Right renal pelvis (tissue), 4 donors: Measurements from ENCODE around the gene MICAL3. TPM values are rescaled to one million over a fixed set of nuclear protein-coding genes. Genes with fewer than 3 reads are reported as not detected.

Experiments
- DNase-seq, 4 donors: peaks; one replicate each; pipeline ENCODE4 v3.0.0-alpha.2; 2013; ENCODE audit warnings: low read depth in 4 of 4, low spot score in 3 of 4, missing footprints in 1 of 4
- polyA plus RNA-seq, 4 donors: library from polyadenylated mRNA; unstranded; fragments of 120-200 nt; gene quantifications; one replicate each; pipeline ENCODE4 v1.2.1, GENCODE V29; 2013; ENCODE audit not compliant: insufficient read length in 4 of 4

Gene MICAL3
- polyA plus RNA-seq, 4 donors, result 25.6 to 31.5 (median 27.7) TPM

DNA sequence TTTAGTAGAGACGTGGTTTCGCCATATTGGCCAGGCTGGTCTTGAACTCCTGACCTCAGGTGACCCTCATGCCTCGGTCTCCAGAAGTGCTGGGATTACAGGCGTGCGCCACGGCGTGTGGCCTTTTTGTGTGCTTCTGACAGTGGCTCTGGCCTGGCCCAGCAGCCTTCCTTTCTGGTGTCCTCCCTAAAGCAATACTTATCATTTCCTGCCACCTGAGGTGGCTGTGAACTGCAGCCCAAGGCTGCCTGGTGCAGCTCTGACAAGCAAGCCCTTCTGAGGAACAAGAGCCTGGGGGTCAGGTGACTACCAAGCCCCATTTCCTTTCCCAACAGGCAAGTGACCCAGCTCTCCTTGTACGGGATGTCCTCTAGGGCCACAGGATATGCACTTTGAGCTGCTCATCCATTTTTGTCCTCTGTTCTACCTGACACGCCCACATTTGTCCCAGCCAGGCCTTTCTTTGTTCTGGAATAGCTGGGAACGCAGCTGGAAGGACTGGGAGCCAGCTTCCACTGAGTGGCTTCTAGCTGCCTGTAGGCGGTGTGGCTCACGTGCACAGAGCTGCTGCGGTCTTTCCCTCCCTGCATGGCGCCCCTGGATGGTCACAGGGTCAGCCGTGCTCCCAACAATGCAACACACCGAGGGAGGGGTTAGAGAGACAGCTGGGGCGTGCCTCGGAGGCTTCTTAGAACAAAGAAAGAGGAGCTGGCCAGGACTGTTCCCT is 237.8 kb downstream of the MICAL3 start:
- DNase-seq, result no peak

DNA sequence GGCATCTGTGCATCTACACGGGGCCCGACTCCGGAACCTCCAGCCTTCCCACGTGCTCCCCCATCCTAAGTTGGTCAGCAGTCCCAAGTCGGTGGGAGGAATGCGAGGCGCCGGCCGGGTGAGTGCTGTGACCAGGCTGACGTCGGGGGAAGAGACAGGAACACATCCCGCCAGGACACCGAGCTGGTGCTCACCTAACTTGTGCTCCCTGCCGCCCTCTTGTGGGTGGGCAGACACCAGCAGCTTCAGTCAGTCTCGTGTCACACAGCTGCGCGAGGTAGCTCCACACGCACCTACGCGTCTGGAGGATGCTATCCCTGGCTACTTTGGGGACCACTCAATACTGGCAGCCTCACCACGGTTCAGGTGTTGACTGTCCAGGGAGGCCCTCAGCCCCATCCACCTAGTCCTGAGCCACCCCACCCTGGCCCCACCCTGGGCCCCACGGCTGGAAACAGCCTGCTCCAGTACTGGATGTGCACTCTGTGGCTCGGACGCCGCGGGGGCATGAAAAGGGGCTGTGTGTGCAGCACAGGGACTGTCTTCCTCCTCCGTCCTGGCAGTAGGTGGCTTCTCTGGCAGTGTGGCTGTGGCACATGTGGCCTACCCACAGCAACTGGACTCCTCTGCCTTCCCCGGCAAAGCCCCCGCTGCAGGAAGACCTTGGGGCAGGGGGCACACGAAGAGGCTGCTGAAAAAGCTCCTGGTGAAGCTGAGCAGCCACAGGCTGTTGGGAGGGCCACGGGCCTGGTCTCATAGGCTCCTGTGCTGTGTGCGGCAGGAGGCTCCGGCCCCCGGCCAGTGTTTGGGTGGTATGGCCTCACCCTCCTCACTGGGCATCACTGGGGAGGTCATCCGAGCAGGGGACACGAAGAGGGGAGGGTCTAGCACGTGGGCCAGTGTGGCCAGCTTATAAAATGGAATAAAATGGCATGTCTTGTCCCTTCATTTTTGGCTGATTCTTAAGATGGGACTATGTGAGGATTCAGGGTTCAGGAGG is 238.9 kb downstream of the MICAL3 start:
- DNase-seq, result no peak

- no peak for DNase-seq
Measured at GRCh38 chr22:17784776-17785175, 239.6 kb downstream of the MICAL3 start.

GRCh38 chr22:17783773-17784480 is 240.4 kb downstream of the MICAL3 start:
- no peak for DNase-seq

DNA sequence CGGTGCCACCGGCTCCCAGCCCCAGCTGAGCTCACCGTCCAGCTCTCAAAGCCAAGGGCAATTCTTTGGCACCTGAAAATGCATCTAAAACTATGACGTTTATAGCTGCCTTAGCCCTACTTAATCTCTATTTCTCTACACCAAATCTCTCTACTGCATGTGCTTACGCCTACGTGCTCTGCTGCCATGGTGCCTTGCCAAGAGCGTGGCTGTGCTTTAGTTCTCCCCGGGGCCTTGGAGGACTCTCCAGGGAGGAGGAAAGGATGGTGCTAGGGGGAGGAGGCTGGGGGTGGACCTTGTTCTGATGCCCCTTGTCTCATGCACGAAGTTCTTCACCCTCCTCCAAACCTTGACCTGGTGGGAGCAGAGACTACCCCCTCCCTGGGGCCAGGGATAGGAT is 241.0 kb downstream of the MICAL3 start:
- DNase-seq, result no peak

DNA sequence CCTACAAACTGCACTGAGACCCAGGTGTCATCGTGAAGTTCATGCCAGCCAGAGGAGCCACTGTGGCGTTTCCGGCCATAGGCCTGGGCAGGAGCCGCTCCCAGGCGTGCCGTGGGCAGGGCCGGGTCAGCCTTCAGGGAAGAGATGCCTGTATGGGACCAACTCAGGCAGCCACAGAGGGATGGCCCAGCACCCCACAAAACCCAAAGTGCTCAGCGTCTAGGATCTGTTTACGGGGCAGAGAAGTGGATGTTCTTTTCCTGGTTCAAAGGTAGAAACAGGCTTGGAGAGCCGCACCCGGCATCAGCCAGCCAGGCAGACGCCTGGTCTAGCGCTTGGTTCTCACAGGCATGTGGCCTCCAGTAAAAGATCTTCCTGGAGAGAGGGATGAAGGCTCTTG is 241.7 kb downstream of the MICAL3 start:
- no peak for DNase-seq

DNA sequence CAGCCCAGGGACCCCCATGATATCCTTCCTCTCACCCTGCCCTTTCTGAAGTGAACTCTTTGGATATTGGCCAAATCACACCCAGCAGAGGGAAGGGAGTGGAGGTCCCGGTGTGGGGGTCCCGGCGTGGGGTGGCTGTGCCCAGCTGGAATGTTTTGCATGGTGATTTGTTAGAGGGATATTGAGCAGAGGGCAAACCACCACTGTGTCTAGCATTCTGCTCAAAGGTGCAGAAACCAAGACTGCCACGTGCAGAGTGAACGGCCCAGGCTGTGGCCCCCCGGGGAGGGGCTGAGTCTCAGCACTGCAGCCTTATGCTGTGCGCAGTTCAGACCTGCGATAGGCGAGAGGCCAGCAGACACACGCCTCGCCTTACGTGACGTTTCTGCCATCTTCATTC is 242.2 kb downstream of the MICAL3 start:
- no peak for DNase-seq

DNA sequence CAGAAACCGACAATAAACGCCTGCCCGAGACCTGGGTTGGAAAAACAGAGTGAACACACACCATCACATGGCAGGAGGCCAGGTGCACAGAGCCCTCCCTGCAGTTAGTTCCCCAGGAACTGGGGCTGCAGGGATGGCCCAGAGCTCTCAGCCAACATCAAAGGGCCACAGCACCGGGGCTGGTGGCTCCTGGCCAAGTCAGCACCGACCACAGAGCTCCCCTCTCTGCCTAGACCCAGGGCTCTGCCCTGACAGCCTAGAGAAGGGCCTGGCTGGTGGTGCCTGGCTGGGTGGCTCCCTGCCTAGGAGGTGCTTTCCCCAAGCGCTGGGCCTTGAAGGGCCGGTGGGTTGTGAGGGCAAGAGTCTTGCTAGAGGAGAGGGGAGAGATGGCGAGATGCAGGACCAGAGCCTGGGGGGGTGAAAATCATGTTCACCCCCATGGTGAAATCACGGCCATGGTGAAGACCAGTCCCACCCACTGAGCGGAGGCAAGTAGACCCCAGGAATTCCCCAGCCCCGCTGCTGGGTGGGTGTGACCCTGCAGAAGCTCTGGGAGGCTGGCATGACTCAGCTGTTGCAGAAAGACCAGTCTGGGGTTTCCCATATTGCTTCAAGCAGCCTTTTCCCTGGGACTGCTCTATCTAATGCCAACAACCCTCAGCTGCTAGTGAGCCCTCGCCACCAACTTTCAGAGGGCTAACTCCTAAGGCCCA is 242.9 kb downstream of the MICAL3 start:
- DNase-seq, result no peak

- no peak for DNase-seq
Measured at GRCh38 chr22:17780741-17781318, 243.5 kb downstream of the MICAL3 start.

- DNase-seq, result no peak
Measured at GRCh38 chr22:17780116-17780740, 244.1 kb downstream of the MICAL3 start.

GRCh38 chr22:17779286-17780115 is 244.9 kb downstream of the MICAL3 start:
- DNase-seq, result no peak

DNA sequence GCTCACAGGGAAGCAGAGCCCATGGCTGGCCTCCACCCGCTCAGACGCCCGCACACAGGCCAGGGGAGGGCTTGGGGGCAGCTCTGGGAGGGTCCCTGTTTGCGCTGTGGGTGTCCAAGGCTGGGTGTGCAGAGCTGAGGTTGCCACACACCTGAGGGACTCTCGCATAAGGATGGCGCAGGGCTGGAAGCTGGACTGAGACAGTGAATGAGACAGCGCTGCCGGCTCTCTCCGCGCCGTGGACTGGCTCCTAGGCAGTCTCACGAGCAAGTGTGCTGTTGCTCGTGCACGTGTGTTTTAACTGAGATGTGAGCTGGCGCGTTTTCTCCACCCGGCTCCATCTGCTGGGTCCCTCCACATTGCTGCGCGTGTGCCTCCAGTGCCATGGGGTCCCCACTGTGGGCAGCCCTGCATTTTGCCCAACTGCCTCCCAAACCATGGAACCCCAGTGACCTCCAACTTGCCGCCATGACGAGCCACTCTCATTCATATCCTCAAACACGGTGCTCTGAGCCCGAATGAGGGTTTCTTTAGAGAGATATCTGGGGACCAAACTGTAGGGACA is 245.9 kb downstream of the MICAL3 start:
- DNase-seq, result no peak

- no peak for DNase-seq
Measured at GRCh38 chr22:17777717-17778044, 246.7 kb downstream of the MICAL3 start.

- no peak for DNase-seq
Measured at GRCh38 chr22:17777005-17777716, 247.2 kb downstream of the MICAL3 start.

DNA sequence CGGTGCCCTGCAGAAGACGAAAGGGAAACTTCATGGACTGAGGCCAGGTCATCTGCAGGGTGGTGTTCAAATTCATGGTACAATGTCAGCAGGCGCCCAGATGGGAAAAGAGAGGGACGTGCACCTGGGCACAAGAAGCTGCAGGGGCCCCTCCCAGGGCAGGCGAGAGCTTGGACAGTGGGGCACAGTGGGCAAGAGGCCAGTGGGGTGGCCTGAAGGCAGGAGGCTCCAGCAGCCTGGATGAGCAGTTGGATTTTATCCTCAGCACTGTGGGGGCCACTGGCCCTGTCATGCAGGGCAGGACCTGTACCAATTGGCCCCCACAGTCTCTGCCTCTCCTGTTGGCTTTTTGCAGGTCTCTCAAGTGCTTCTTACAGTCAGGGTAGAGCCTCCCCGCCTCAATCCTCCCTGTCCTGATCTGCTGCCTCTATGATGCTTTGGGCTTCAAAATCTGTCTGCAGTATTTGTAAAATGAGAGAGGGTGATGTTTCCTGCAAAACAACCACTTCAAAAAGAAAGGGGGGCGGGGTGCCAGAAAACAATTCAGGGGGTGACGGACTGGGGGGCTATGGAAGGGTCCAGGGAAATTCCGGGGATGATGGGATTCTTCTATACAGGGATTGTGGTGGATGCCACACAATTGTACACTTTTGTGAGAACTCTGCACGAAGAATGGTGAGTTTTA is 248.4 kb downstream of the MICAL3 start:
- no peak for DNase-seq

DNA sequence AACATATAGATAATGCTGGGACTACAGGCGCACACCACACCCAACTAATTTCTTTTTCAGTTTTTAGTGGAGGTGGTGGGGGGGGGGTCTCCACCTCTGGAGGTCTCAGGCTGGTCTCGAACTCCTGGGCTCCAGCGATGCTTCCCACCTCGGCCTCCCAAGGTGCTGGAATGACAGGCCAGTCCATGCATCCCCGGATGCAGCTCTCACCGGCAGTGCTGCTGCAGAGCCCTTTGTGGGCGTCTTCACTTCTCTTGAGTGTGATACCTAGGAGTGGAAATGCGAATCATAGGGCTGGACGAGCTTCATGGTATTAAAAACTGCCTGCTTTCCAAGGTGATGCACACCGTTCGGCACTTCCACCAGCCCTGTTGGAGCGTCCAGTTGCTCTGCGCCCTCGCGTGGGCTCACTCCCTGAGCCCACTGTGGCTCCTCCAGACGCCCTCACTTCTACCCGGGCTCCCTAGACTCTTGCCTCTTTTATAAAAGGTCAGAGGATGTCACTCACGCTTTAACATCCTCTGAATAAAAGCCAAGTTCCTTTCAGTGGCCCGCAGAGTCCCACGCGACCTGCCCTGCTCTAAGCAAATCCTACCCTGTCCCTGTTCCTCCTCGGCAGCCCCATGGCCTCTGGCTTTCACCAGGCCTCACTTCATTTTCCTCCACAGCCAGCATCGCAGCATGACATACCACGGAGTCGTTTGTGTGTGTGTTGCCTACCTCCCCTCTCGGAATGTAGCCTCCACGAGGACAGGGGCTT is 249.3 kb downstream of the MICAL3 start:
- no peak for DNase-seq
